ENCODE data around the gene STOML2. TPM values are rescaled to one million over a fixed set of nuclear protein-coding genes. Genes with fewer than 3 reads are reported as not detected.

STOML2 gene
- total and polyA plus RNA-seq, 2 donors (not counting 1 experiment from before 2014, with no cell fraction given), result 58.9 to 64.6 TPM

DNA sequence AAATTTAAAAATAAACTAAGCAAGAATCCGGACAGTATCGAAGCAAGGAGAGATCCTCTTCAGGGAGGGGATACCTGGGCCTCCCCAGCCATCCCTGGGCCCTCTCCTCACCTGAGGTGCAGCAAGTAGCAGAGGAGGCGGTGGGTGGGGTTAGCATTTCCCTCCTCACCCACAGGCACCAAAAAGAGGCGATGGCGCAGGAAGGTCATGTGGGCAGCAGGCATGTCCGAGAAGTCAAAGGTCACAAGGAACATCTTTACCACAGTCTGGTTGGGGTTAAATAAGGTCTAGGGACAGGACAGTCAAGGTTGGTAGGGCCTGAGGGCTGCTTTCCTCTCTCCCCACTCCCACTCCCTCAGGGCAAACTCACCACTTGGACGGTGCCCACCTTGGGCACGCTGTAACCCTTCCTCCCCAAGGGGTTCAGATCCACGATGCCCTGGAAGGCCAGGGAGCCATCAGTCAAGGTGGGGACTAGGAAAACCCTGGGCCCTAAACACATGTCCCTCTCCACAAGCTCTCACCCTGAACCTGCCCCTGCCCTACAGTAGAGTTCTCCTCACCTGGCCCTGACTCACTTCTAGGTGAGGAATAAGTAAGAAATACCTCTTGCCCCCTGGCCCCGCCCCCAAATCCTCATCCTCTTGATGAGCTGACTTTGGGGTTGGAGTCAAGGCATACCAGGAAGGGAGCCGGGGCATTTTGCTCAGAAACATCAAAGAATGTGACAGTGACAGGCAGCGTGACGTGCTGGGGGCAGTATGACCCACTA, 2.8 kb upstream of the STOML2 start:
- Mint-ChIP-seq H3K27me3 (no peaks in the 10 kb centered on the region), H3K27ac (no peak overlapping the region), H3K9me3 (ENCODE audit: insufficient read depth) (no peaks in the 10 kb centered on the region), H3K4me3 (no peak overlapping the region), H3K4me1 (peaks cover 37% of the 10 kb centered on the region)
- no peaks in the 10 kb centered on the region for H4K20me1 ChIP-seq (ENCODE audit: control insufficient read depth, insufficient read depth, low read length, poor library complexity, severe bottlenecking)
- no peak overlapping the region for H3K4me3 ChIP-seq (ENCODE audit: control extremely low read depth in 1 of 5, extremely low read depth in 1 of 5, insufficient read depth in 1 of 5, low read depth in 2 of 5, low read length in 4 of 5)
- intact Hi-C loops (cut with micrococcal nuclease), result no loop called here
- H3K27ac ChIP-seq (ENCODE audit: low read length in 2 of 2), result no peak overlapping the region
- POLR2A ChIA-PET, result no interaction called here
- TF ChIP-seq, protein P1, sequence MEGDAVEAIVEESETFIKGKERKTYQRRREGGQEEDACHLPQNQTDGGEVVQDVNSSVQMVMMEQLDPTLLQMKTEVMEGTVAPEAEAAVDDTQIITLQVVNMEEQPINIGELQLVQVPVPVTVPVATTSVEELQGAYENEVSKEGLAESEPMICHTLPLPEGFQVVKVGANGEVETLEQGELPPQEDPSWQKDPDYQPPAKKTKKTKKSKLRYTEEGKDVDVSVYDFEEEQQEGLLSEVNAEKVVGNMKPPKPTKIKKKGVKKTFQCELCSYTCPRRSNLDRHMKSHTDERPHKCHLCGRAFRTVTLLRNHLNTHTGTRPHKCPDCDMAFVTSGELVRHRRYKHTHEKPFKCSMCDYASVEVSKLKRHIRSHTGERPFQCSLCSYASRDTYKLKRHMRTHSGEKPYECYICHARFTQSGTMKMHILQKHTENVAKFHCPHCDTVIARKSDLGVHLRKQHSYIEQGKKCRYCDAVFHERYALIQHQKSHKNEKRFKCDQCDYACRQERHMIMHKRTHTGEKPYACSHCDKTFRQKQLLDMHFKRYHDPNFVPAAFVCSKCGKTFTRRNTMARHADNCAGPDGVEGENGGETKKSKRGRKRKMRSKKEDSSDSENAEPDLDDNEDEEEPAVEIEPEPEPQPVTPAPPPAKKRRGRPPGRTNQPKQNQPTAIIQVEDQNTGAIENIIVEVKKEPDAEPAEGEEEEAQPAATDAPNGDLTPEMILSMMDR (IDR thresholded peaks at IDR 0.05), result no peak
- TF ChIP-seq EZH2 (IDR thresholded peaks at IDR 0.05; ENCODE audit: borderline replicate concordance, insufficient read depth, low read depth, low read length, poor library complexity, severe bottlenecking), result no peak
- H3K4me2 ChIP-seq (replicated peaks; ENCODE audit: low read depth, low read length, poor library complexity, severe bottlenecking), result no peak overlapping the region
- peaks cover 14 to 28% of the 10 kb centered on the region in 2 donors for H3K4me1 ChIP-seq (ENCODE audit: control insufficient read depth in 2 of 2, insufficient read depth in 2 of 2, low read length in 2 of 2)
- H3K79me2 ChIP-seq (ENCODE audit: control insufficient read depth, insufficient read depth, low read length), result peaks cover 16% of the 10 kb centered on the region
- ATAC-seq (ENCODE audit: low read depth), result no peak
- H3K36me3 ChIP-seq (replicated peaks in 1 of 2; ENCODE audit: control extremely low read depth in 1 of 2, control insufficient read depth in 1 of 2, extremely low read depth in 1 of 2, insufficient read depth in 2 of 2, low read length in 1 of 2), result peaks cover 0 to 17% of the 10 kb centered on the region in 2 experiments
- CTCF ChIA-PET, result interaction anchor here (0.8 to 3.0 kb wide), 6 partner anchors 8 to 498 kb away, joined by 3 to 13 read pairs (median 6); partner anchors contain the start of gene PIGO
- H3K9me3 ChIP-seq (ENCODE audit: control extremely low read depth in 1 of 3, control insufficient read depth in 2 of 3, insufficient read depth in 1 of 3, low read length in 2 of 3), result no peaks in the 10 kb centered on the region
- WGBS (ENCODE audit: insufficient coverage), result 94% methylated on average over 5 of the region's 13 CpGs
- H2AFZ ChIP-seq (ENCODE audit: insufficient read depth, low read depth, low read length, poor library complexity, severe bottlenecking), result no peak overlapping the region
- no peaks in the 10 kb centered on the region for H3K27me3 ChIP-seq (replicated peaks in 1 of 4; ENCODE audit: control extremely low read depth in 1 of 4, control insufficient read depth in 3 of 4, insufficient read depth in 4 of 4, low read length in 3 of 4)
- H3K9ac ChIP-seq (ENCODE audit: low read length), result no peak overlapping the region
- DNase-seq, result peak; percentile 9

DNA sequence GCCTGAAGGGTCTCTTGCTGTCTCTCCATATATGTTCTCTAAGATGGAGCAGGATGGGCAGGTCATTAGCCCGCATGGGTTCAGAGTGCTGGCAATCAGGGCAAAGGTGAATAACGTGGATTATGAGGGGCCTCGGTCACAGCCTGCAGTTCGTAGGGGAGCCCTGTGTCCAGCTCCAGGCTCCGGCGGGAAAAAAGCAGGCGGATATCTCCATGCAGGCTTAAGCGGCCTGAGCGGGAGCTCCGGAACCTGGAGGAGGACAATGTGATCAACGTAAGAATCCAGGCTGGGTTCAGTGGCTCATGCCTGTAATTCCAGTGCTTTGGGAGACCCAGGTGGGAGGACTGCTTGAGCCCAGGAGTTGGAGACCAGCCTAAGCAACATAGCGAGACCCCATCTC, 2.2 kb upstream of the STOML2 start:
- DNase-seq, result peak; percentile 11
- ATAC-seq (ENCODE audit: low read depth), result no peak
- no peaks in the 10 kb centered on the region for H3K27me3 Mint-ChIP-seq
- peaks cover 0 to 23% of the 10 kb centered on the region in 2 experiments for H3K36me3 ChIP-seq (replicated peaks in 1 of 2; ENCODE audit: control extremely low read depth in 1 of 2, control insufficient read depth in 1 of 2, extremely low read depth in 1 of 2, insufficient read depth in 2 of 2, low read length in 1 of 2)
- H3K79me2 ChIP-seq (ENCODE audit: control insufficient read depth, insufficient read depth, low read length), result peaks cover 16% of the 10 kb centered on the region
- H3K4me1 ChIP-seq (ENCODE audit: control insufficient read depth in 2 of 2, insufficient read depth in 2 of 2, low read length in 2 of 2), result peaks cover 13 to 22% of the 10 kb centered on the region in 2 donors
- ChIA-PET POLR2A (interaction anchor here (2.7 kb wide), 1 partner anchor 33 kb away, joined by 14 read pairs; the partner anchor contains the start of gene VCP), CTCF (interaction anchor here (0.8 to 3.0 kb wide), 5 partner anchors 9 to 498 kb away, joined by 3 to 13 read pairs (median 9); partner anchors contain the start of gene PIGO)
- no peaks in the 10 kb centered on the region for H3K27me3 ChIP-seq (replicated peaks in 1 of 4; ENCODE audit: control extremely low read depth in 1 of 4, control insufficient read depth in 3 of 4, insufficient read depth in 4 of 4, low read length in 3 of 4)
- no peak overlapping the region for H2AFZ ChIP-seq (ENCODE audit: insufficient read depth, low read depth, low read length, poor library complexity, severe bottlenecking)
- peaks cover 33% of the 10 kb centered on the region for H3K4me1 Mint-ChIP-seq
- H3K27ac Mint-ChIP-seq, result no peak overlapping the region
- intact Hi-C loops (cut with micrococcal nuclease), result no loop called here
- WGBS (ENCODE audit: insufficient coverage), result 95% methylated on average over 11 of the region's 12 CpGs
- no peaks in the 10 kb centered on the region for H4K20me1 ChIP-seq (ENCODE audit: control insufficient read depth, insufficient read depth, low read length, poor library complexity, severe bottlenecking)
- no peak overlapping the region for H3K9ac ChIP-seq (ENCODE audit: low read length)
- H3K4me3 Mint-ChIP-seq, result peak overlapping the region; percentile 37
- no peak overlapping the region for H3K27ac ChIP-seq (ENCODE audit: low read length in 2 of 2)
- no peaks in the 10 kb centered on the region for H3K9me3 Mint-ChIP-seq (ENCODE audit: insufficient read depth)
- TF ChIP-seq, protein P1 (IDR thresholded peaks at IDR 0.05), result no peak
- TF ChIP-seq EZH2 (IDR thresholded peaks at IDR 0.05; ENCODE audit: borderline replicate concordance, insufficient read depth, low read depth, low read length, poor library complexity, severe bottlenecking), result no peak
- H3K4me3 ChIP-seq (ENCODE audit: control extremely low read depth in 1 of 5, extremely low read depth in 1 of 5, insufficient read depth in 1 of 5, low read depth in 2 of 5, low read length in 4 of 5), result no peak overlapping the region
- no peaks in the 10 kb centered on the region for H3K9me3 ChIP-seq (ENCODE audit: control extremely low read depth in 1 of 3, control insufficient read depth in 2 of 3, insufficient read depth in 1 of 3, low read length in 2 of 3)
- H3K4me2 ChIP-seq (replicated peaks; ENCODE audit: low read depth, low read length, poor library complexity, severe bottlenecking), result no peak overlapping the region
